Measurements from ENCODE around the gene GVQW3. TPM values are rescaled to one million over a fixed set of nuclear protein-coding genes. Genes with fewer than 3 reads are reported as not detected.

GVQW3 gene
- total and polyA plus RNA-seq, 2 of the 13 experiments (the other 11 are each of a cell fraction or from before 2014, with no cell fraction given) = 5.0 to 5.6 TPM

GRCh38 chr11:76380977-76381719 is at the start of gene GVQW3, which contains the start of gene THAP12 (continued):
- peak; percentile 62; the same call in 1 of the 2 replicates for TF ChIP-seq HMGXB3 (CRISPR knock-in tag; IDR thresholded peaks at IDR 0.05; ENCODE audit: borderline replicate concordance)
- no peak for TF ChIP-seq ZNF83 (CRISPR knock-in tag; IDR thresholded peaks at IDR 0.05; ENCODE audit: borderline replicate concordance)
- TF ChIP-seq ZNF724P (CRISPR knock-in tag; IDR thresholded peaks at IDR 0.05; ENCODE audit: borderline replicate concordance) = 0 out of 2 replicates have a peak, but pooled peaks have one; percentile 60
- no peak for TF ChIP-seq DPF2 (CRISPR knock-in tag; IDR thresholded peaks at IDR 0.05; ENCODE audit: borderline replicate concordance, low read depth)
- no peak for TF ChIP-seq RARA (CRISPR knock-in tag; IDR thresholded peaks at IDR 0.05)
- no peak; the same call in 1 of the 2 replicates for TF ChIP-seq ZNF546 (CRISPR knock-in tag; conservative IDR thresholded peaks at IDR 0.05)
- peak; percentile 82 for TF ChIP-seq MAZ (IDR thresholded peaks at IDR 0.05; ENCODE audit: borderline replicate concordance, low read depth, low read length)
- peak; percentile 93 for TF ChIP-seq MAZ (CRISPR knock-in tag; IDR thresholded peaks at IDR 0.05; ENCODE audit: low read depth)
- no peak for TF ChIP-seq ZNF552 (CRISPR knock-in tag; IDR thresholded peaks at IDR 0.05; ENCODE audit: borderline replicate concordance)
- TF ChIP-seq FOXC1 (CRISPR knock-in tag; IDR thresholded peaks at IDR 0.05; ENCODE audit: borderline replicate concordance) = 0 out of 2 replicates have a peak, but pooled peaks have one; percentile 47
- TF ChIP-seq ZBTB38 (CRISPR knock-in tag; IDR thresholded peaks at IDR 0.05) = peak; percentile 33; the same call in 1 of the 2 replicates
- TF ChIP-seq ZFYVE20 (CRISPR knock-in tag; IDR thresholded peaks at IDR 0.05; ENCODE audit: borderline replicate concordance, low read depth) = no peak
- TF ChIP-seq ZNF207 (IDR thresholded peaks at IDR 0.05; ENCODE audit: borderline replicate concordance) = no peak
- TF ChIP-seq ZNF841 (CRISPR knock-in tag; IDR thresholded peaks at IDR 0.05; ENCODE audit: borderline replicate concordance) = no peak
- no peak for TF ChIP-seq CENPBD1 (CRISPR knock-in tag; IDR thresholded peaks at IDR 0.05; ENCODE audit: borderline replicate concordance, low read depth)
- TF ChIP-seq ARNT (IDR thresholded peaks at IDR 0.05) = no peak
- TF ChIP-seq STAG1 (CRISPR knock-in tag; IDR thresholded peaks at IDR 0.05) = no peak; the same call in 1 of the 2 replicates
- peak; percentile 81 for TF ChIP-seq SPEN (CRISPR knock-in tag; IDR thresholded peaks at IDR 0.05; ENCODE audit: low read depth)
- TF ChIP-seq ARHGAP35 (CRISPR knock-in tag; IDR thresholded peaks at IDR 0.05; ENCODE audit: borderline replicate concordance) = 0 out of 2 replicates have a peak, but pooled peaks have one; percentile 39
- no peak; the same call in 1 of the 2 replicates for TF ChIP-seq TGIF2 (CRISPR knock-in tag; IDR thresholded peaks at IDR 0.05)
- TF ChIP-seq CBX1 (IDR thresholded peaks at IDR 0.05; ENCODE audit: low read depth) = no peak
- peak; percentile 74 for TF ChIP-seq XRCC5 (optimal IDR thresholded peaks at IDR 0.05; ENCODE audit: low read length)
- TF ChIP-seq ZNF451 (CRISPR knock-in tag; IDR thresholded peaks at IDR 0.05) = 0 out of 2 replicates have a peak, but pooled peaks have one; percentile 23
- TF ChIP-seq GLI4 (CRISPR knock-in tag; IDR thresholded peaks at IDR 0.05; ENCODE audit: borderline replicate concordance) = peak; percentile 77; the same call in 1 of the 2 replicates
- TF ChIP-seq ZNF639 (CRISPR knock-in tag; conservative IDR thresholded peaks at IDR 0.05) = peak; percentile 73
